IPS-20b (cell line): ENCODE measurements around the gene PRSS21.

Experiments
- H3K27ac ChIP-seq: one replicate; pipeline ENCODE4 v1.5.1; 2013; ENCODE audit warnings: low read length
- H3K27me3 ChIP-seq: 2 replicates; pipeline ENCODE4 v1.6.1; 2013; ENCODE audit warnings: mild to moderate bottlenecking, low read length, inconsistent platforms; ENCODE audit not compliant: insufficient read depth
- H3K36me3 ChIP-seq: 2 replicates; pipeline ENCODE4 v1.6.1; 2013; ENCODE audit warnings: low read depth, mild to moderate bottlenecking, inconsistent platforms, low read length, moderate library complexity; ENCODE audit not compliant: insufficient read depth
- H3K4me1 ChIP-seq: 2 replicates; pipeline ENCODE4 v1.6.1; 2013; ENCODE audit warnings: mild to moderate bottlenecking, control low read depth, inconsistent platforms, low read length, moderate library complexity; ENCODE audit not compliant: insufficient read depth
- H3K4me3 ChIP-seq: 2 replicates; pipeline ENCODE4 v1.5.1; 2013; ENCODE audit warnings: mild to moderate bottlenecking, low read length, inconsistent platforms
- H3K9ac ChIP-seq: 2 replicates; pipeline ENCODE4 v1.6.1; 2013; ENCODE audit warnings: low read depth, mild to moderate bottlenecking, inconsistent platforms, low read length, moderate library complexity
- H3K9me3 ChIP-seq: 2 replicates; pipeline ENCODE4 v1.6.1; 2013; ENCODE audit warnings: mild to moderate bottlenecking, low read depth, low read length, inconsistent platforms; ENCODE audit not compliant: insufficient read depth

The PRSS21 gene

DNA sequence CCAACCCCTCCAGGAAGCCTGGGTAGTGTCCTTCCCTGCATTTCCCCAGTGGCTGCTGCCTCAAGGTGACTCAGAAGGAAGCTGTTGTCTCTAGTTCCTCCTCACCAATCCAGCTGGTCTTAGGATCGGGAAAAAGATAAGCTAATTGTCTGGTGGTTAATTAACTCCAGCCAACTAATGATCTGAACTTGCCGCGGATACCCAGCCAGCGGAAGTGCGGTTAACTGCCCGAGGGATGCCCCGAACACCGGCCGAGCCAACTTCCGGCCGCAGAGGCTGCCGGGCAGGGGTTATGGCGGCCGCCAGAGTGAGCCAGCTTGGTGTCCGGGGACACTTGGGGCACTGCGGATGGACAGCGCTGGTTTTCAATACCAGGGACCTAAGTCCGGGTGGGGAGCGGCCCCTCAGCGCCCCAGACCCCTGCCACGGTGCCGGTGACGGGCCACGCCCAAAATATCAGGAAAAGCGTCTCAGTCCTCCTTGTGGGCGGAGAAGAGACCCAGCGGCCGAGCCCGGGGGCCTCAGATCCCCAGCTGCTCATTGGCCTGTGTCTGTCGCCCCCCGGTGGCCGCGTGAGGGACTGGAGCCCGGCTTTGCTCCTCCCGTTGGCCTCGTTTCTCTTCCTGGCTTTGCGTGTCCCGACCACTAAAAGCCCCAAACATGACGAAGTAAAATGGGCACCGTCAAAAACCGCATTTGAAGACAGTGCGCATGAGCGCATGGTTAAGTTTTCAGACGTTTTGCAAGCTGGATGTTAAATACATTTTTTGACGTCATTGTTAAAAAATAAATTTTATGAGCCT, 51.2 kb downstream of the PRSS21 start:
- peaks cover 4% of the 10 kb centered on the region; the same call in 1 of the 2 replicates for H3K4me1 ChIP-seq
- peak overlapping the region; percentile 80 for H3K9ac ChIP-seq
- H3K27ac ChIP-seq, result no peak overlapping the region
- H3K4me3 ChIP-seq, result peak overlapping the region; percentile 77
- H3K9me3 ChIP-seq, result no peaks in the 10 kb centered on the region
- no peaks in the 10 kb centered on the region for H3K36me3 ChIP-seq
- peaks cover 74% of the 10 kb centered on the region for H3K27me3 ChIP-seq
